H1 (cell line): ENCODE results near the gene TAF11L3. TPM values are rescaled to one million over a fixed set of nuclear protein-coding genes. Genes with fewer than 3 reads are reported as not detected.
"Not testable (repeated sequence)": the region's sequence is repeated elsewhere in the genome, so short reads cannot be mapped to it uniquely, and the experiment has no call there.

Experiments
- CTCF ChIA-PET: fragments of 300-600 bp; sonication (Branson Sonifier 250); formaldehyde crosslinking; loops from one replicate; lab custom pipeline; 2021; ENCODE audit not compliant: partially characterized antibody; lab: Charles Lee
- POLR2A ChIA-PET: fragments of 300-600 bp; sonication (Branson Sonifier 250); formaldehyde crosslinking; loops from one replicate; lab custom pipeline; 2021; ENCODE audit warnings: inconsistent platforms; ENCODE audit not compliant: partially characterized antibody; lab: Charles Lee
- DNase-seq, 2 experiments: peaks; one replicate each; pipeline versions ENCODE4 v3.0.0 to v3.0.0-alpha.2; 2010 to 2022; ENCODE audit warnings: low spot score in 2 of 2, low read depth in 1 of 2, mixed read lengths in 1 of 2
- FAIRE-seq: peaks from 2 replicates; lab custom pipeline; 2011; peaks lifted over from hg19 to GRCh38; lab: Jason Lieb, UNC
- H2AFZ ChIP-seq: 2 replicates; pipeline ENCODE4 v1.8.1; 2012; ENCODE audit warnings: low read length, inconsistent platforms
- H2AK5ac ChIP-seq: 2 replicates; pipeline ENCODE4 v1.6.1; 2013; ENCODE audit warnings: low read depth, low read length
- H2BK120ac ChIP-seq: replicated peaks from 2 replicates; pipeline ENCODE3; 2013; ENCODE audit warnings: low read depth, low read length, inconsistent platforms
- H2BK12ac ChIP-seq: 2 replicates; pipeline ENCODE4 v1.6.1; 2013; ENCODE audit warnings: low read depth, low read length
- H2BK15ac ChIP-seq: 2 replicates; pipeline ENCODE4 v1.6.1; 2013; ENCODE audit warnings: low read length
- H2BK20ac ChIP-seq: 2 replicates; pipeline ENCODE4 v1.6.1; 2013; ENCODE audit warnings: low read length
- H2BK5ac ChIP-seq: 2 replicates; pipeline ENCODE4 v1.6.1; 2013; ENCODE audit warnings: low read depth, low read length
- H3K14ac ChIP-seq: 2 replicates; pipeline ENCODE4 v1.6.1; 2013; ENCODE audit warnings: inconsistent platforms; ENCODE audit not compliant: insufficient read length
- H3K18ac ChIP-seq: 2 replicates; pipeline ENCODE4 v1.6.1; 2013; ENCODE audit warnings: low read length; ENCODE audit errors: extremely low read depth
- H3K23ac ChIP-seq: 2 replicates; pipeline ENCODE4 v1.6.1; 2013; ENCODE audit warnings: inconsistent platforms; ENCODE audit not compliant: insufficient read length
- H3K23me2 ChIP-seq: 2 replicates; pipeline ENCODE4 v1.6.1; 2013; ENCODE audit warnings: low read depth, low read length
- H3K27ac ChIP-seq: 2 replicates; pipeline ENCODE4 v1.6.1; 2011; ENCODE audit warnings: low read depth, low read length, inconsistent platforms
- H3K27me3 ChIP-seq, 4 experiments: replicated peaks in 1 of 4; 1 replicate in 1 of 4; 2 replicates in 3 of 4; pipeline versions ENCODE4 v1.6.1 to v1.8.1; 2011 to 2013; ENCODE audit warnings: low read length in 3 of 4, mild to moderate bottlenecking in 3 of 4, inconsistent platforms in 2 of 4, mixed read lengths in 2 of 4, moderate library complexity in 1 of 4; ENCODE audit not compliant: control insufficient read depth in 3 of 4, insufficient read depth in 3 of 4; ENCODE audit errors: extremely low read depth in 1 of 4
- H3K36me3 ChIP-seq, 4 experiments: 2 replicates each; pipeline versions ENCODE4 v1.6.1 to v1.8.1; 2011 to 2013; ENCODE audit warnings: mild to moderate bottlenecking in 4 of 4, low read length in 3 of 4, moderate library complexity in 2 of 4, control low read depth in 1 of 4, inconsistent platforms in 1 of 4; ENCODE audit not compliant: insufficient read depth in 4 of 4, control insufficient read depth in 2 of 4
- H3K4ac ChIP-seq: replicated peaks from 2 replicates; pipeline ENCODE3; 2013; ENCODE audit warnings: low read length, low read depth, mixed read lengths, inconsistent platforms; ENCODE audit not compliant: insufficient read length
- H3K4me1 ChIP-seq, 4 experiments: replicated peaks in 1 of 4; 1 replicate in 1 of 4; 2 replicates in 3 of 4; pipeline versions ENCODE4 v1.6.1 to v1.8.1; 2011 to 2013; ENCODE audit warnings: low read length in 3 of 4, inconsistent platforms in 2 of 4, mixed read lengths in 1 of 4; ENCODE audit not compliant: insufficient read depth in 4 of 4, control insufficient read depth in 3 of 4
- H3K4me2 ChIP-seq, 2 experiments: 2 replicates each; pipeline versions ENCODE4 v1.6.1 to v1.8.1; 2011 to 2013; ENCODE audit warnings: low read depth in 2 of 2, low read length in 2 of 2, control low read depth in 1 of 2, inconsistent platforms in 1 of 2, mild to moderate bottlenecking in 1 of 2; ENCODE audit not compliant: insufficient read depth in 1 of 2
- H3K4me3 ChIP-seq, 4 experiments: fragments of 200-600, 300-600 bp in 1 of 4; sonication (generic), shearing (Covaris generic), sonication (Bioruptor Twin) in 1 of 4; 2 replicates each; pipeline versions ENCODE4 v1.5.1 to v1.8.1; 2011 to 2016; ENCODE audit warnings: low read length in 4 of 4, low read depth in 3 of 4, control low read depth in 2 of 4, inconsistent platforms in 2 of 4, mild to moderate bottlenecking in 2 of 4, mixed read lengths in 1 of 4, moderate library complexity in 1 of 4; ENCODE audit not compliant: insufficient read depth in 2 of 4; ENCODE audit errors: extremely low read depth in 1 of 4
- H3K56ac ChIP-seq: replicated peaks from 2 replicates; pipeline ENCODE3; 2013; ENCODE audit warnings: low read depth, mild to moderate bottlenecking, mixed read lengths, low read length, inconsistent platforms; ENCODE audit not compliant: insufficient read length
- H3K79me1 ChIP-seq: 2 replicates; pipeline ENCODE4 v1.6.1; 2013; ENCODE audit warnings: low read depth, low read length, control low read depth
- H3K79me2 ChIP-seq, 2 experiments: 2 replicates each; pipeline versions ENCODE4 v1.6.1 to v1.8.1; 2012 to 2013; ENCODE audit warnings: low read length in 2 of 2, mild to moderate bottlenecking in 2 of 2, inconsistent platforms in 1 of 2; ENCODE audit not compliant: insufficient read depth in 2 of 2, control insufficient read depth in 1 of 2
- H3K9ac ChIP-seq, 4 experiments: replicated peaks in 1 of 4; 1 replicate in 1 of 4; 2 replicates in 3 of 4; pipeline versions ENCODE4 v1.6.1 to v1.8.1; 2011 to 2013; ENCODE audit warnings: low read depth in 3 of 4, low read length in 3 of 4, control low read depth in 2 of 4, mild to moderate bottlenecking in 2 of 4, moderate library complexity in 2 of 4, inconsistent platforms in 1 of 4; ENCODE audit errors: extremely low read depth in 1 of 4
- H3K9me3 ChIP-seq, 2 experiments: 2 replicates each; pipeline versions ENCODE4 v1.6.1 to v1.8.1; 2012 to 2013; ENCODE audit warnings: mild to moderate bottlenecking in 2 of 2, moderate library complexity in 2 of 2, control low read depth in 1 of 2, inconsistent platforms in 1 of 2, low read depth in 1 of 2, low read length in 1 of 2, mixed read lengths in 1 of 2; ENCODE audit not compliant: insufficient read depth in 2 of 2
- H4K20me1 ChIP-seq, 2 experiments: replicated peaks in 1 of 2; 2 replicates each; pipeline versions ENCODE3 to v1.8.1; 2011 to 2013; ENCODE audit warnings: inconsistent platforms in 2 of 2, low read length in 2 of 2, mild to moderate bottlenecking in 1 of 2; ENCODE audit not compliant: insufficient read depth in 2 of 2, control insufficient read depth in 1 of 2
- H4K5ac ChIP-seq: 2 replicates; pipeline ENCODE4 v1.6.1; 2013; ENCODE audit warnings: low read length, low read depth, mixed read lengths, inconsistent platforms; ENCODE audit not compliant: insufficient read length
- H4K8ac ChIP-seq: 2 replicates; pipeline ENCODE4 v1.8.0; 2013; ENCODE audit warnings: mild to moderate bottlenecking, moderate library complexity, low read length, inconsistent platforms; ENCODE audit not compliant: insufficient read depth; ENCODE audit errors: extremely low read depth
- H4K91ac ChIP-seq: replicated peaks from 2 replicates; pipeline ENCODE3; 2013; ENCODE audit warnings: low read length, mixed read lengths, inconsistent platforms; ENCODE audit not compliant: insufficient read length
- WGBS, 2 experiments: shearing (Covaris generic) in 1 of 2; methylation state at CpG; one replicate each; pipeline versions ENCODE4 v1.1.6 to v1.1.7; 2013 to 2015; ENCODE audit warnings: low lambda C conversion rate in 2 of 2, mixed read lengths in 2 of 2, inconsistent platforms in 1 of 2, low coverage in 1 of 2, missing lambda C conversion rate in 1 of 2; ENCODE audit not compliant: insufficient replicate concordance in 2 of 2, insufficient coverage in 1 of 2, insufficient read length in 1 of 2; ENCODE audit errors: extremely low coverage in 1 of 2, missing lambda C conversion rate in 1 of 2; 5-methylcytosine and 5-hydroxymethylcytosine counted together
- polyA plus RNA-seq, 7 experiments: library from polyadenylated mRNA; depleted of rRNA in 3 of 7; stranded (reverse) in 5 of 7; unstranded in 2 of 7; fragments of >200 nt in 5 of 7; fragments of 200-250 nt in 2 of 7; gene quantifications; 1 replicate in 5 of 7; 2 replicates in 1 of 7; 4 replicates in 1 of 7; pipeline versions ENCODE4 v1.2.1 to v1.2.3, GENCODE V29; 2011 to 2013; ENCODE audit warnings: missing spikeins in 2 of 7, mixed read lengths in 2 of 7
- total RNA-seq: library from RNA; stranded (reverse); fragmentation: NEBNext Ultra II Directional; extraction: Animal tissue kit (Norgen Biotek cat#: 25700); gene quantifications from 2 replicates; pipeline ENCODE4 v1.2.1, GENCODE V29; 2021

Gene TAF11L3
- total and polyA plus RNA-seq, 2 of the 8 experiments (the other 6 are each of a cell fraction or from before 2014, with no cell fraction given) = not detected

DNA sequence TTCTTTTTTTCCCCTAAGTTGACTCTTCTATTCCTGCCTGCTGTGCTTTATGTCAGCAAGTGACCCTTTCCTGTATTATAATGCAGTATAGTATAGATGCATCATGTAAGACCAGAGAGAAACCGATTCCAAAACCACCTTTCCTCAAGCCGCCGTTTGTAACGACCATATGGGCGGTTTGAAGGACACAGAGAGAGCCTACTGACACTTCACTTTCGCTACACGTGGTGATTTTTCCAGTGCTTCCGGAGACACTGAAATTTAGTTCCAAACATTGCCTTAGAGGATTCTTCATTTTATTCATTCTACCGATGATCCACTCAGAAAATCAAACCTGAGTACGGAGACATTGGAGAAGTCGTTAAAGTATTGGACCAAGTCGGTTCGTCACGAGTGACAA, 1.3 kb downstream of the TAF11L3 start:
- CTCF ChIA-PET, H2BK20ac ChIP-seq, H3K27ac ChIP-seq, H4K8ac ChIP-seq, H3K9me3 ChIP-seq, H3K79me2 ChIP-seq, H3K23ac ChIP-seq, H2AFZ ChIP-seq, H3K79me1 ChIP-seq, DNase-seq, H3K56ac ChIP-seq, H3K18ac ChIP-seq, H3K23me2 ChIP-seq, H3K4me1 ChIP-seq, H3K36me3 ChIP-seq, H3K27me3 ChIP-seq, H2BK12ac ChIP-seq, H2BK5ac ChIP-seq, H4K91ac ChIP-seq, H2AK5ac ChIP-seq, H3K14ac ChIP-seq, H4K20me1 ChIP-seq, H3K4me3 ChIP-seq, H3K4ac ChIP-seq, H2BK15ac ChIP-seq, H3K4me2 ChIP-seq, POLR2A ChIA-PET, H2BK120ac ChIP-seq, FAIRE-seq, H3K9ac ChIP-seq, H4K5ac ChIP-seq: not testable (repeated sequence)
- WGBS, 2 experiments = 96% methylated on average over 8 of the region's 14 CpGs; no CpG with 5 or more reads in 1 of the 2 experiments

- H4K91ac ChIP-seq, H3K9ac ChIP-seq, H2BK12ac ChIP-seq, H2BK120ac ChIP-seq, H2BK5ac ChIP-seq, H3K14ac ChIP-seq, H2BK15ac ChIP-seq, FAIRE-seq, H3K23me2 ChIP-seq, H3K56ac ChIP-seq, H3K18ac ChIP-seq, H3K79me1 ChIP-seq, H3K4me3 ChIP-seq, H3K79me2 ChIP-seq, H3K4me1 ChIP-seq, POLR2A ChIA-PET, H2AK5ac ChIP-seq, H3K36me3 ChIP-seq, H4K8ac ChIP-seq, CTCF ChIA-PET, H3K27me3 ChIP-seq, H2AFZ ChIP-seq, H3K9me3 ChIP-seq, H3K4me2 ChIP-seq, H3K27ac ChIP-seq, H3K23ac ChIP-seq, H4K20me1 ChIP-seq, DNase-seq, H4K5ac ChIP-seq, H3K4ac ChIP-seq, H2BK20ac ChIP-seq: not testable (repeated sequence)
- no CpG with 5 or more reads among the region's 15 CpGs for WGBS, 2 experiments
These were observed 3.3 kb downstream of the TAF11L3 start, which contains the start of gene TAF11L4 for GRCh38 chr5:17521501-17521900. Gene TAF11L4 (plus strand): TSS chr5:17521801.
